OCI-LY3 (cell line): ENCODE measurements around the gene APOBEC3H.
"Not testable (repeated sequence)": the region's sequence is repeated elsewhere in the genome, so short reads cannot be mapped to it uniquely, and the experiment has no call there.

Experiments used
- CTCF ChIP-seq: fragments of 200-600, 300-600 bp; sonication (generic); IDR thresholded peaks from 2 replicates; pipeline ENCODE4 v1.5.1; 2014; ENCODE audit warnings: antibody characterized with exemption, low read length, low read depth
- EZH2phosphoT487 ChIP-seq: fragments of 200-600 bp; shearing (Covaris generic); IDR thresholded peaks from 2 replicates; pipeline ENCODE4 v1.6.1; 2018; ENCODE audit warnings: antibody characterized with exemption, mixed run types, low read depth

GRCh38 chr22:39066442-39067276, 30.4 kb upstream of the APOBEC3H start:
- not testable (repeated sequence) for TF ChIP-seq CTCF, EZH2phosphoT487
